Peyer's patch (tissue), 4 donors: ENCODE measurements around the gene CA9. TPM values are rescaled to one million over a fixed set of nuclear protein-coding genes. Genes with fewer than 3 reads are reported as not detected.

ENCODE experiments used
- DNase-seq, 3 donors: peaks; one replicate each; pipeline ENCODE4 v3.0.0-alpha.2; 2017 to 2019
- H3K27ac ChIP-seq, 4 donors: fragments of 200-600 bp; sonication (generic); one replicate each; pipeline ENCODE4 v1.5.1; 2016 to 2019
- H3K27me3 ChIP-seq, 2 donors: fragments of 200-600 bp; sonication (generic); one replicate each; pipeline ENCODE4 v1.5.1; 2019
- H3K36me3 ChIP-seq, 3 donors: fragments of 200-600 bp; sonication (generic); one replicate each; pipeline ENCODE4 v1.5.1; 2016 to 2019
- H3K4me1 ChIP-seq, 4 donors: fragments of 200-600 bp; sonication (generic); one replicate each; pipeline ENCODE4 v1.5.1; 2016 to 2019
- H3K4me3 ChIP-seq, 4 donors: fragments of 200-600 bp; sonication (generic); 1 replicate in 3 of 4; 2 replicates in 1 of 4; pipeline ENCODE4 v1.5.1; 2016 to 2019; ENCODE audit warnings: mild to moderate bottlenecking in 1 of 4
- H3K9me3 ChIP-seq, 4 donors: fragments of 200-600 bp; sonication (generic); one replicate each; pipeline ENCODE4 v1.5.1; 2016 to 2019; ENCODE audit warnings: mild to moderate bottlenecking in 1 of 4
- CTCF ChIP-seq, 6 experiments: fragments of 450-650 bp in 4 of 6; fragments of 200-600 bp in 2 of 6; sonication (generic) in 1 of 6; IDR thresholded peaks; one replicate each; pipeline ENCODE4 v1.5.1; 2017 to 2019; ENCODE audit warnings: antibody characterized with exemption in 6 of 6, mild to moderate bottlenecking in 3 of 6, moderate library complexity in 1 of 6
- POLR2A ChIP-seq, 2 donors: fragments of 450-650 bp; IDR thresholded peaks; one replicate each; pipeline ENCODE4 v1.5.1; 2017; ENCODE audit warnings: antibody characterized with exemption in 2 of 2, mild to moderate bottlenecking in 2 of 2, moderate library complexity in 2 of 2
- total RNA-seq, 4 donors: library from RNA; depleted of rRNA; stranded (reverse); fragments of >200 nt; gene quantifications; one replicate each; pipeline ENCODE4 v1.1.0, GENCODE V29; 2016

The CA9 gene
- total RNA-seq, 4 donors from 2014 or later = 1.6 to 6.3 (median 5.2) TPM

- Histone ChIP-seq H3K27ac (peak overlapping the region; percentile 94 to 100 (median 96)), H3K36me3 (peaks cover 0 to 39% (median 0%) of the 10 kb centered on the region in 3 donors), H3K27me3 (no peaks in the 10 kb centered on the region), H3K4me1 (peaks cover 6 to 58% (median 28%) of the 10 kb centered on the region in 4 donors), H3K9me3 (no peaks in the 10 kb centered on the region), H3K4me3 (no peak overlapping the region)
- DNase-seq = peak; percentile 50 to 72 (median 62)
- TF ChIP-seq CTCF (IDR thresholded peaks at IDR 0.05) = peak in 3 of 6 experiments; percentile 26 to 40 (median 31)
- TF ChIP-seq POLR2A (IDR thresholded peaks at IDR 0.05) = no peak
Measured at GRCh38 chr9:35726931-35727330, 53.2 kb downstream of the CA9 start.

DNA sequence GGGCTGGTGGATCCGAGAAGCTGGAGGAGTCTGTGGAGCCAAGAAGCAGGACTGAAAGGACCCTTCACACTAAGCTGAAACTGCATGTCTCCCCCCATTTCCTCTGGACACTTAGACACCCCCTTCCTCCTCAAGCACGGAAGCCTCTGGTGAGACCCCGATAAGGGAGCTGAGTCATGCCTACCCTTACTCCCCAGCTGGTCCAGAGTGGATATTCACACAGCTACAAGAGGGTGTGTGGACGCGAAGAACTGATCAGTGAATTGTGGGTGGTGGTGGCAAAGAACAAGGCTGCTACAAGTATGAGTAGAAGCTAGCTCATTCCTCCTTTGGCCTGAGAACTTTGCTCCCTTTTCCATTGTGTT is 53.9 kb downstream of the CA9 start:
- H3K36me3 ChIP-seq = peaks cover 0 to 32% (median 0%) of the 10 kb centered on the region in 3 donors
- H3K9me3 ChIP-seq = no peaks in the 10 kb centered on the region
- H3K27me3 ChIP-seq = no peaks in the 10 kb centered on the region
- peak in 1 of 3 donors; percentile 32 for DNase-seq
- peak overlapping the region; percentile 94 to 100 (median 96) for H3K27ac ChIP-seq
- peak overlapping the region in 3 of 4 donors; percentile 5 to 71 (median 33) for H3K4me3 ChIP-seq
- TF ChIP-seq CTCF (IDR thresholded peaks at IDR 0.05) = no peak
- no peak for TF ChIP-seq POLR2A (IDR thresholded peaks at IDR 0.05)
- peaks cover 6 to 58% (median 28%) of the 10 kb centered on the region in 4 donors for H3K4me1 ChIP-seq

DNA sequence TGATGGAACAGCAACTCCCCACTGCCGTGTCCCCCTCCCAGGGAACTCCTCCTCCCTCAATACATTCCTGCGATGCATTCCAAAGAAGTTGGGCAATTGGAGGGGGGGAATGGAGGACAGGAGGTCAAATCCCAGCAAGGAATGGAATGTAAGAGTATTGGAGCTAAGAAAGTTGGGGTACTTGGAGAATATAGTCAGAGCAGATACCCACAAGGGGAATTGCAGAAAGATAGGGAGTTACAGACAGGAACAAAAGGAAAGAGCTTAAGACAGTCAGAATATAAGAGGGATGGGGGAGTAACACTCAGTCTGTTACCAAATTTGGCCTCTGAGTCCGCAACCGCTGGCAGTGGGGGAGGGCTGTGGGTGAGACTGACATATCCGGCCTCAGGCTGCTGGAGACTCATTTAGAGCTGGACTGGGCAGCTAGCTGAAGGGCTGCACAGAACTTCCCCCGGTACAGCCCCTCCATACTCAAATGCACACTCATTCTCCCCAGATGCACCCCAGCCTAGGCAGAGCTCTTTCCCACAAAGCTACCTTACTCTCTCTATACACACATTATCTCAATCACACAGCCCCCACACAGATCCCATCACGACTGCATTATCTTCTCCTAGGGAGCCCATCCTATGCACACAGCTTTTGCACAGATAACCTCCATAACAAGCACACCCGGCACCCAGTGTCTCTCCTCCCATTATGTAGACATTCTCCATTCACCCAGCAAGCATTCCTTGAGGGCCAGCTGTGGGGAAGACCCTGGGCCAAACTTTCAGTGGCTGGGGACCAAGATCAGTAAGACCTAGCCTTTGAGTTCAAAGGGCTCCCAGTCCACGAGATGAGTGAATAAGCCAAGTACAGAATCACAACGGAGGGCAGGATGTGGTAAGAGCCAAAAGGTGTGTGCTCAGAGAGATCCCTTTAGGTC is 54.6 kb downstream of the CA9 start:
- peaks cover 0 to 26% (median 0%) of the 10 kb centered on the region in 3 donors for H3K36me3 ChIP-seq
- H3K4me3 ChIP-seq = peak overlapping the region; percentile 5 to 71 (median 19)
- peak overlapping the region; percentile 94 to 100 (median 96) for H3K27ac ChIP-seq
- no peaks in the 10 kb centered on the region for H3K27me3 ChIP-seq
- peaks cover 6 to 64% (median 28%) of the 10 kb centered on the region in 4 donors for H3K4me1 ChIP-seq
- TF ChIP-seq CTCF (IDR thresholded peaks at IDR 0.05) (no peak), POLR2A (IDR thresholded peaks at IDR 0.05) (peak in 1 of 2 donors; percentile 29)
- DNase-seq = peak; percentile 53 to 86 (median 80)
- no peaks in the 10 kb centered on the region for H3K9me3 ChIP-seq

GRCh38 chr9:35729101-35729500 is 55.4 kb downstream of the CA9 start:
- TF ChIP-seq POLR2A (IDR thresholded peaks at IDR 0.05) (no peak), CTCF (IDR thresholded peaks at IDR 0.05) (no peak)
- Histone ChIP-seq H3K36me3 (peaks cover 0 to 18% (median 0%) of the 10 kb centered on the region in 3 donors), H3K27me3 (no peaks in the 10 kb centered on the region), H3K9me3 (no peaks in the 10 kb centered on the region), H3K4me1 (peaks cover 9 to 72% (median 28%) of the 10 kb centered on the region in 4 donors), H3K27ac (peak overlapping the region; percentile 94 to 100 (median 96)), H3K4me3 (peak overlapping the region in 3 of 4 donors; percentile 71 to 92 (median 72))
- no peak for DNase-seq

- H3K27me3 ChIP-seq = no peaks in the 10 kb centered on the region
- peaks cover 9 to 72% (median 28%) of the 10 kb centered on the region in 4 donors for H3K4me1 ChIP-seq
- H3K36me3 ChIP-seq = peaks cover 0 to 15% (median 0%) of the 10 kb centered on the region in 3 donors
- TF ChIP-seq CTCF (IDR thresholded peaks at IDR 0.05) (peak; percentile 24 to 59 (median 46)), POLR2A (IDR thresholded peaks at IDR 0.05) (no peak)
- peak; percentile 50 to 70 (median 50) for DNase-seq
- no peaks in the 10 kb centered on the region for H3K9me3 ChIP-seq
- H3K4me3 ChIP-seq = peak overlapping the region in 3 of 4 donors; percentile 71 to 92 (median 72)
- H3K27ac ChIP-seq = peak overlapping the region; percentile 94 to 100 (median 96)
Measured at GRCh38 chr9:35729700-35730485, 56.2 kb downstream of the CA9 start.
